Fibroblast of the aortic adventitia (primary cell): ENCODE results near the gene CSF1. TPM values are rescaled to one million over a fixed set of nuclear protein-coding genes. Genes with fewer than 3 reads are reported as not detected.
A peak's percentile ranks its signal among the peaks of the same experiment; 100 is the strongest.
"Not testable (repeated sequence)": the region's sequence is repeated elsewhere in the genome, so short reads cannot be mapped to it uniquely, and the experiment has no call there.

Experiments used
- DNase-seq: peaks from one replicate; pipeline ENCODE4 v3.0.0-alpha.2; 2010; ENCODE audit warnings: low read depth
- H3K4me3 ChIP-seq: 2 replicates; pipeline ENCODE4 v1.5.1; 2011; ENCODE audit warnings: low read depth, mild to moderate bottlenecking, control low read depth, low read length, moderate library complexity
- CTCF ChIP-seq: IDR thresholded peaks from 2 replicates; pipeline ENCODE4 v1.5.1; 2011; ENCODE audit warnings: mild to moderate bottlenecking, low read length, control low read depth, inconsistent platforms; ENCODE audit not compliant: insufficient read depth
- total RNA-seq: library from RNA; depleted of rRNA; stranded (reverse); fragments of >200 nt; gene quantifications from 2 replicates; pipeline ENCODE4 v1.2.3, GENCODE V29; 2012; ENCODE audit warnings: low replicate concordance

CSF1 gene
- total RNA-seq, 1 donor: 61.9 TPM

GRCh38 chr1:109878531-109879104 lies 32.0 kb upstream of the CSF1 start:
- DNase-seq: no peak
- H3K4me3 ChIP-seq: no peak overlapping the region
- no peak for TF ChIP-seq CTCF

- not testable (repeated sequence) for H3K4me3 ChIP-seq, DNase-seq
Measured at GRCh38 chr1:109879371-109879770, 31.3 kb upstream of the CSF1 start.

- no peak for TF ChIP-seq CTCF
- no peak overlapping the region for H3K4me3 ChIP-seq
- DNase-seq: no peak
Measured at GRCh38 chr1:109879881-109880525, 30.6 kb upstream of the CSF1 start.

- no peak for TF ChIP-seq CTCF
- H3K4me3 ChIP-seq: no peak overlapping the region
- DNase-seq: peak; percentile 16
Measured at GRCh38 chr1:109880971-109881894, 29.4 kb upstream of the CSF1 start.

- no peak overlapping the region for H3K4me3 ChIP-seq
- no peak for DNase-seq
- no peak for TF ChIP-seq CTCF
Measured at GRCh38 chr1:109881906-109882287, 28.8 kb upstream of the CSF1 start.

GRCh38 chr1:109882288-109883245 lies 28.1 kb upstream of the CSF1 start:
- no peak overlapping the region for H3K4me3 ChIP-seq
- DNase-seq: no peak
- no peak for TF ChIP-seq CTCF
